GM18861 (cell line): ENCODE measurements around the gene KIF20A.
A peak's percentile ranks its signal among the peaks of the same experiment; 100 is the strongest.
"Not testable (repeated sequence)": the region's sequence is repeated elsewhere in the genome, so short reads cannot be mapped to it uniquely, and the experiment has no call there.

ENCODE experiments used
- ATAC-seq: cut with Tn5 transposase; IDR thresholded peaks from one replicate; pipeline ENCODE4 v1.9.1; 2021; ENCODE audit not compliant: unreplicated experiment

KIF20A gene

DNA sequence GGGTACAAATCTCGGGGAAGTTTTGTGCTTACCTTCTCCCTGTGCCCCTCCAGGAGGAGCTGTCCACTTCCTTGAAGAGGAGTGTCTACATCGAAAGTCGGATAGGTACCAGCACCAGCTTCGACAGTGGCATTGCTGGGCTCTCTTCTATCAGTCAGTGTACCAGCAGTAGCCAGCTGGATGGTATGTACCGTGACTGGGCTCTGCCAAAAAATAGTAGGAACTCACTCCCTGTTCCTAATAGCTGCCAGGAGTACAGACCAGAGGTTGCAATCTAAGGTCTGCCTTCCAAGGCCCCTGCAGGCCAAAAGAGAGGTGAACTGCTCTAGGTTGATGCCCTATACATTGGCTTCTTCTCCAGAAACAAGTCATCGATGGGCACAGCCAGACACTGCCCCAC lies 3.9 kb downstream of the KIF20A start:
- no peak for ATAC-seq

GRCh38 chr5:138186002-138186447 lies 7.1 kb downstream of the KIF20A start:
- peak; percentile 71 for ATAC-seq

GRCh38 chr5:138188626-138189025 lies 9.7 kb downstream of the KIF20A start:
- no peak for ATAC-seq

DNA sequence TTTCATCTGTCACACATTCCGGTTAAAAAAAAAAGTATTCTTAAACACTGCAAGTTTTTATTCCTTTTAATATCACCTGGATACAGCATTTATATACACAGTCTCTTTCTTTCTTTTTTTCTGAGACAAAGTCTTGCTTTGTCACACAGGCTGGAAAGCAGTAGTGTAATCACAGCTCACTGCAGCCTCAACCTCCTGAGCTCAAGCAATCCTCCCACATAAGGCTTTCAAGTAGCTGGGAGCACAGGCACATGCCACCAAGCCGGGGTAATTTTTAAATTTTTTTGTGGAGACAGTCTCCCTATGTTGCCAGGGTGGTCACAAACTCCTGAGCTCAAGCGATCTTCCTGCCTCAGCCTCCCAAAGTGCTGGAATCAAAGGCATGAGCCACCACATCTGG lies 13.9 kb downstream of the KIF20A start:
- ATAC-seq = no peak

DNA sequence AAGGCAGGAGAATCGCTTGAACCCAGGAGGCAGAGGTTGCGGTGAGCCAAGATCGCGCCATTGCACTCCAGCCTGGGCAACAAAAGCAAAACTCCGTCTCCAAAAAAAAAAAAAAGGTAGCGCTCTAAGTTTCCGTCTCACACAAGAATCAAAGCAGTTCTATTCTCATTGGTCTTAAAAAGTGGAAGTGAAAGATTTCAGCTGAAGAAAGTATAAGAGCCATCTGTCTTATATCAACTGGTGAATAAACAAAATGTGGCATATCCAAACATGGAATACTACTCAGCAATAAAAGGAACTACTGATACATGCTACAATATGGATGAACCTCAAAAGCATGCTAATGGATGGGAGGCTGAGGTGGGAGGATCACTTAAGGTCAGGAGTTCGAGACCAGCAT lies 14.9 kb downstream of the KIF20A start:
- not testable (repeated sequence) for ATAC-seq

GRCh38 chr5:138210985-138211384 lies 32.1 kb downstream of the KIF20A start:
- no peak for ATAC-seq

- ATAC-seq = no peak
Observed at GRCh38 chr5:138212828-138213160, 33.9 kb downstream of the KIF20A start.

DNA sequence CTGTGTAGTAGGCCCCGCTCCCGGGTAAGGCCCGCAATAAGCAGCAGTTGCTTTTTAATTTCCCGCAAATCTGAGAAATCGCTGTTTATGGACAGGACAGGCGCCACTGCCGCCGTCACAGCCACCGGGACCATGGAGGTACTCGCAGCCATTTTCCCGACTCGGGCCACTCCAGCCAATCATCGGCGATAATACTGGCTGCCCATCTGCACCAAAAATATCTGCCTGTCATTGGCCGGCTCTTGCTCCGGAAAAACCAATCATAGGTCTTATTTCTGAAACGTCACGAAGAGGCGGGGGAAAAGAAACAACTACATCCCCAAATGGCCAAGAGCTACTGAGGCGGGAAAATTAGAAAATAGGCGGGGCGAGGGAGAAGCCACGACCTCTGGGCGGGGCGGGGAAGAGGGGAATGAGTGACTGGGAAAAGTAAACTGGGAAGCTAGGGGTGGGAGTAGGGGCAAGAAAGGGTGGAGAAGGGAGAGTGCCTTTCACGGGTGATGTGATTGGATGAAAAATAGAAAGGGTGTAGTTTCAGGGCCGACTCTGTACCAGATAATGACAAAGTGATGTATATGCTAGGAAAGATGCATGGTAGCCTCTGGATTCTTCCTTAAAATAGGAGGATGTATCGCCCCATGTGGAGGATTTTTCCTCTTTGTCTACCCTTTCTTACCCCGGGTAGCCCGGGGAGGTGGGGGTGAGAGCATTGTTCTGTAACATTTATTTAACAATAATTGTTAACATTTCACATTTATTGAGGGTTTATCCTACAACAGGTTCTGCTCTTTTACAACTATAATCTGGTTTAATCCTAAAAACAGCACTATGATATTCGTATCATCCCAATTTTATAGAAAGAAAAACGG lies 34.5 kb downstream of the KIF20A start, which contains the start of gene CDC23:
Gene CDC23 (minus strand): TSS at position 163 of the 869 bp plus-strand sequence. CDS start 11 bp downstream, at position 152.
- peak; percentile 93 for ATAC-seq

GRCh38 chr5:138216799-138217198 lies 37.9 kb downstream of the KIF20A start:
- no peak for ATAC-seq

DNA sequence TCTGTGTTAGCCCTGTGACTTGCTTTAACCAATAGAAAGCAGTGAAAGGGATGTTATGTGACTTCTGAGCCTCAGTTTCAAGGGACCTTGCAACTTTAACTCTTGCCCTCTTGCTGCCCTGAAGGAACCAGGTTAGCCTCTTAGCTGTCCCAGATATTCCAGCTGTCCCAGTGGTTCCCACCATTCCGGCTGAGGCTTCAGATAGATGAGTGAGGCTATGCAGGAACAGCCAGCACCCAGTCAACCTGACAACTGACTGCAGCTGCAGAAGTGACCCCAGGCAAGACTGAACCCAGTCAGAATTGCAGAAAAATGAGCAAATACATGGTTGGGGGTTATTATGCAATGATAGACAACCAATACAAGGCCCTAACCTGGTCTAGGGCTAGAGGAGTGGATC lies 44.6 kb downstream of the KIF20A start:
- ATAC-seq = no peak

DNA sequence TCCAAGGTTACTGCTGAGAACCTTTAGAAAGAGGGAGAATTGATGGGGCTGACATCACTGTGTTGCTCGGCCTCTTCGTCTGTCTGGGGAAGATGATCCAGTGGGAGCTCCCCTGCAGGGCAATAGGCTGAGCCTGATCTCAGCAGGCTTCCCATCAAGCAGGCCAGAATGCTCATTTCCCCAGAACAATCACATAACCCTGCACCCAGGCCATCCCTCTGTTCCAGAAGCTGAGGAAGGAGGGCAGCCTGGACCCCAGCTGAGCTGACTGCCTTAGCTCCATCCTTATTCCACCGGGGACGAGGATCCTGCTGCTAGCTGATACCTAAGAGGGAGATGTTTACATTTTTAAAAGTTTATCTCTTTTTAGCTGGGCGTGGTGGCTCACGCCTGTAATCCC lies 45.8 kb downstream of the KIF20A start:
- no peak for ATAC-seq

- ATAC-seq = no peak
Observed at GRCh38 chr5:138226910-138227309, 48.0 kb downstream of the KIF20A start.

- ATAC-seq = no peak
Observed at GRCh38 chr5:138229387-138229786, 50.5 kb downstream of the KIF20A start.

DNA sequence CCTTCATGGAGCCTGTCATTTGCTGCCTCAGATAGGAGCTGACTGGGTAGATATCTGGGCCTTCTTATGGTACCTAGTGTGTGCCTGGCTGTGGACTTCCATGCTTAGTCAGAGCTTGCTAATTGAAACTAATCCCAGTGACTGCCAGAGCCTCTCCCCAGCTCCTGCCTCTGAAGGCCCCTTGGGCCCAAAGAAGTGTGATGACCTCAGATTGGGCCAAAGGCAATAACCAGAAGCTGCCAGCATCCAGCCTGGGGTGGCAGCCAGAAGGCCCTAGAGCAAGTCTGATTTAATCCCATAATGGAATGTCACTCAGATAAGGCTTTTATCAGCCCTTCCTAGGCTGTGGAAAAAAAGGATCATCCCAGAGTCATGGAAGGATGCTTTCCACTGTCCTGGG lies 51.3 kb downstream of the KIF20A start:
- ATAC-seq = no peak

DNA sequence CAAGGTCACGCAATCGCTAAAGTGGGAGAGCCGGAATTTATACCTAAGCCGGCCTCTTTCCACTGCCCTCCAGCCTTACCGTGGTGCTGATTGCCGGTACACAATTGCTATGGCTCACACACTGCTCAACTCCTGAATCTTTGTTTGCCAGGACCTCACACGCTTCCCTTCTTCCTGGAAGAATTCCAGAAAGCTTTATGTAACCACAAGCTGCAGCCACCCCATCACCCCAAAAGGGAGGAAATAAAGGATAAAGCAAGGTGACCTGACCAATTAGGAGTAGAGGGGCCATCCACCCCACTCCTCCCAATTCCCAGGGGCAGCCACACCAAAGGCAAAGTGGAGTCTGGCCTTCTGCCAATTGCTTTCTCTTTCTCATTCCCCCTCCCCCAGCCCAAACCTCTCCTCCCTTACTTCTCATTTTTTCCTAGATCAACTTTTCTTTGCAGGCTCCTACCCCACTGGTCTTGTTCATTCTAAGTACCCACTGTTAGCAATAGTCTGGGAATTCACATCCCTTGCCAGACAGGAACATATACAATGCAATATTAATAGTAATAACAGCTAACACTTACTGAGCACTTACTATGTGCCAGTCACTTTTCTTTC lies 52.2 kb downstream of the KIF20A start:
- ATAC-seq = no peak

- no peak for ATAC-seq
Observed at GRCh38 chr5:138233280-138233679, 54.4 kb downstream of the KIF20A start.

GRCh38 chr5:138234651-138235050 lies 55.7 kb downstream of the KIF20A start:
- ATAC-seq = no peak
